K562 treated with DMSO at 1 percent for 24 hours (cell line): Measurements from ENCODE around the gene LCNL1. TPM values are rescaled to one million over a fixed set of nuclear protein-coding genes. Genes with fewer than 3 reads are reported as not detected.

Experiments
- total RNA-seq: library from RNA; unstranded; fragments of 300-600 nt; gene quantifications from 2 replicates; pipeline ENCODE4 v1.2.3, GENCODE V29; 2022; ENCODE audit warnings: low read depth; ENCODE audit not compliant: insufficient read depth

Gene LCNL1
- total RNA-seq = not detected in 2 replicates

GRCh38 chr9:136982232-136983051, at the start of gene LCNL1:
Gene LCNL1, plus strand, starts transcription at chr9:136982993. Its CDS starts 594 bp downstream, at chr9:136983587.

GRCh38 chr9:136944519-136945332, 38.1 kb upstream of the LCNL1 start, which contains the start of the genes C8G and FBXW5:
Gene C8G, plus strand, starts transcription at chr9:136945243. Its CDS starts 78 bp downstream, at chr9:136945321.
Gene FBXW5, minus strand, starts transcription at chr9:136944738. Its CDS starts 655 bp downstream, at chr9:136944083.

DNA sequence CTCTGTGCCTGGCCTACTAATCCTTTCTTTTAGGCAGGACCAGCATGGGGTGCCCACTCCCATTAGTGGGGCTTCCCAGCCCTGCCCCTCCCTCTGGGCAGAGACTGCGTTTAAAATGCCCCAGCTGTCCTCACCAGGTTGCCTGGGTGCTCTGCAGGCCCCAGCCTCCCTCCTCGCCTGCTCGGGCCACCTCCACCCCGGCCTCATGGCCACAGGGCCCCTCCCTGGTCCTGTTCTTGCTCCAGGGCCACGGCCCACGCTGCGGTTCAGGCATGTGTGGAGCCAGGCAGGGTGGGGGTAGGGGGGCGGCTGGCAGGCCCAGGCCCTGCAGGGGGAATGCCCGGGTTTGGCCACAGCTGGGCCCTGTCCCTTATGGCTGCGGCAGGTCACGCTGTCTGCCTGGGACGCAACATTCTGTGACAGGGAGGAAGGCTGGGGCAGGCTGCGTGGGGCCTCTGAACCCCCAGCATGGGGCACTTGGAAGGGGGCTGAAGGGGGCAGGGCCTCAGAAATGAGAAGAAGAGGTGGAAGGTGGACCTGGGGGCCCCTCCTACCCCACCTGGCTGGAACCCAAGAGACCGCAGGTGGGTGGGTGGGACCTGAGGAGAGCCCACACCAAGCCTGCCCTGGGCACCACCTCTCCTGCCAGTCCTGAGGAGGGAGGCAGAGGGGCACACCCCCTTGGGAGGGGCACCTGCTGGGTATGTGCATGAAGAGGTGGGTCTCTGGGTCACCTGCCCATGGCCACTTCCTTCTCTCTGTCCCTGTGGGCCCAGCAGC, 31.1 kb upstream of the LCNL1 start, which contains the start of gene LCN12:
LCN12 (plus strand) TSS at position 733 of the 780 bp plus-strand sequence. CDS start 55 bp downstream, outside the sequence.

DNA sequence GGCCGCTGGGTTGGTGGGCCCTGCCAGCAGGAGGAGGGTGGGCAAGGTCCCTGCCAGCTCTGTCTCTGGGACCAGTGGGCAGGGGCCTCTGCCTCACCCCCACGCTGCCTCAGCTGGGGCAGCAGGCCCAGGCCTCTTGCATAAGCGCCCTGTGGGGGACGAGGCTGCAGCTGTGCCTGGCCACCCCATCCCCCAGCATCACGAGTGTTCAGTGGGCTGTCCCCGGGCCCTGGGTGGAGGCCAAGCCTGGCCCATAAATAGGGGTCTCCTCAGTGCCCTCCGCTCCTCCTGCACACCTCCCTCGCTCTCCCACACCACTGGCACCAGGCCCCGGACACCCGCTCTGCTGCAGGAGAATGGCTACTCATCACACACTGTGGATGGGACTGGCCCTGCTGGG, 5.6 kb upstream of the LCNL1 start, which contains the start of gene PTGDS:
PTGDS (plus strand) TSS at position 282 of the 400 bp plus-strand sequence; CDS start at position 357, 75 bp downstream.

GRCh38 chr9:136991993-136992818, 9.4 kb downstream of the LCNL1 start, which contains the start of gene PAXX:
Gene PAXX, plus strand, starts transcription at chr9:136992422. Its CDS starts 22 bp downstream, at chr9:136992444.

DNA sequence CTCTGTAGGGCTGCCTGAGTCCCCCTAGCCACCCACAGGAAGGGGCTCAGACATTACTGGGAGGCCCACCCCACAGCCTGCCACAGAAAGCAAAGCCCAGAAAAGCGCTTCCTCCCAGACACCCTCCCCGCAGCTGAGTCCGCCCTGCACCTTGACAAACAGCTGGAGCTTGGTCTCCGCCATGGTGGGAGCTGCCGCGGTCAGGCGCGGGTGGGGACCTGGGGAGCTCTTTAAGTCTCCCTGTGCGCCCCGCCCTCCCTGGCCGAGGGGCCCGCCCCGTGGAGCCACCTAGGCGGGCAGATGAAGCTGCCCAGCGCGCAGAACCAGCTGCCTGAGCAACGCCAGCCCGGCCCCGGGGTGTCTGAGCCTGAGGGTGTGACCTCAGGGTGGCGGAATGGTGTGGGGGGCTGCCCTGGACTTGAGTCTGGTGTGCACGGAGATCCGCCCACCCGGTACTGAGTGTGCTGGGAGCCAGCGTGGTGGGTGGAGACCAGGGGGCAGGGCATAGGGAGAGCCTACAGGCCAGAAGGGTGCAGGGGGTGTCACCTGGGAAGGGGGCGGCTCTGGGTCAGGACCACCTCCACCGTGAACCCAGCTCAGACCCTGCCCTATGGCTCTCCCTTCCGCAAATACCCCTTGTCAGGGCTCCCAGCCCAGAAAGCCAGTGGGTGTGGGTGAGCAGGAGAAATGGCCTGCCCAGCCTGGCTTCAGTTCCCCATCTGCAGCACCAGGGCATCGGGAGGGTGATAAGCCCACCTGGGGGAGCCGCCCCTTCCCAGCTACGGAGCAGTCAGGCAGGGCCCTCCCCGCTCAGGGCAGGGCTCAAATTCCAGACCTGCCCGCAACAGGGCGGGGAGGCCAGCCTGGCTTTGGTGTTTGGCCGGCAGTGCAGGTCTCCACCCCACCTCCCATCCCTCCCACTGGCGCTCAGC, 13.8 kb downstream of the LCNL1 start, which contains the start of gene CLIC3:
CLIC3 (minus strand) TSS at position 208 of the 932 bp plus-strand sequence; CDS start at position 183, 25 bp downstream.

DNA sequence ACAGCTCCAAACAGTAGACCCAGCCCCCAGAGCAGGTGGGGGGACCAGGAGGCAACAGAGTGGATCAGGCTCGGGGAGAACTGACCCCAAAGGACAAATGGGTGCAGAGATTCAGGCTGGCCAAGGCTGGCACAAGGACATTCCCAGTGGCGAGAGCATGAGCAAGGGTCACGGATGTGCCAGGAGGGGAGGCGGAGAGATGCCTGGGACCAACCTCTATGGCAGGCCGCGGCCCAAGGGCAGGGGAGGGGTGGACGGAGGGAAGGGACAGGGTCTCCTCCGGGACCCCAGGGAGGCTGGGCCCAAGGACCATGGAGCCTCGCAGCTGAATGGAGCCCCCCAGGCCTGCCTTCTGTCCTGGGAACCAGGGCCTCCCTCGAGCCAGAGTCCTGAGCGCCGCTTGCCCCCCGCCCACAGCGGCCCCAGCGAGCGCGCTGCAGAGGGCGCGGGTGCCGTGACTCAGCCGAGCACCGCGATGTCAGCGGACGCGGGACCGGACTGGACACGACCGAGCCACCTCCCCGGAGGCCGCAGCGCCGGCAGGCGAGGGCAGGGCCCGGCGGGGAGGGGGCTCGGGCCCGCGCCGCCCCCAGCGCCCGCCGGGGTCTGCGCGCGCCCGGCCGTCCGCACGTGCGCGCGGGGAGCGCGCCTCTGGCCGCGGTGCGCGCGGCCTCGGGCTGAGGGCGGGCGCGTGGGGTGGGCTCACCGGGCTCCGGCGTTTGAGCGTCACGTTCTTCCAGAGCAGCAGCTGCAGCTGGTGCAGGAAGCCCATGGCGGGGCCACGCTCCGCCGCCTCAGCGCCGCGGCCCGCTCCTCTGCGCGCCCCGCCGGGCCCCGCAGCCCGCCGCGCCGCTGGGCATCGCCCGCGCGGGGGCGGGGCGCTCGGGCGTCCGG, 44.8 kb downstream of the LCNL1 start, which contains the start of gene ABCA2:
ABCA2 (minus strand) TSS at position 869 of the 894 bp plus-strand sequence; CDS start at position 772, 97 bp downstream.

DNA sequence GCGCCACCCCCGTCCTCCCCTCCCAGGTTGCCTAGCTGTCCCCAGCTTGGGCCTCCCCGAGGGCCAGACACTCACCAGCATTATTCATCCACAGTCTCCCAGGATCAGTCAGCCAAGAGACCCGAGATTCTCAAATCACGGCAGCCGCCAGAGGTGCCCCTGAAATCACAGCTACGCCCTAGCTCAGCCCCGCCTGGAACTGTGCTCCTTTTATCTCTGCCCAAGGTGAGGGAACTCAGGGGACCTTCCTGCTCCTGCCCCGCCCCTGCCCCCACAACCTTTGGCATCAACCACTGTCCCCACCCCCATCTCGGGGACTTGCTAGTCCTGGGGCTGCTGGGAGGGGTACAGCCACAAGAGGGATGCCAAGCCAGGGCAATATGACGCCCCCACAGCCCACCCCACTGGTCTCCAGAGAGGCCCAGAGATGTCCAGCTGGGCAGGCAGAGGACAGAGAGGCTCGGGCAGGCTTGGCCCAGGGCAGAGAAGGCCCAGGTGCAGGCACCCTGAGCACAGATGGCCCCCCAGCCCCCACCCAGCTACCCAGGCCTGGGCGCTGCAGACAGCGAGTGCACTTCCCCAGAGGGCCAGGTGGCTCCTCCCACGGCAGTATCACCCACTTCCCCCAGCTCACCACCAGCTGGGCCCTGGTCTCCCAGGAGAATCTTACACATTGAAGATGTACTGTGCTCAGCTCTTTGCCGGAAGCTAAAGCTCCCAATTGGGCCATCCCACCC, 49.3 kb downstream of the LCNL1 start, which contains the start of gene FUT7:
FUT7 (minus strand) TSS at position 185 of the 737 bp plus-strand sequence; CDS start at position 88, 97 bp downstream.

Other genes starting within 250 kb of the LCNL1 start
- gene LCN10, start 240.1 kb upstream of the LCNL1 start, total RNA-seq = 0.50 TPM in 1 of 2 replicates, not detected in the other
- gene LCN6, start 234.5 kb upstream of the LCNL1 start, total RNA-seq = not detected in 2 replicates
- gene LCN8, start 224.8 kb upstream of the LCNL1 start, total RNA-seq = not detected in 2 replicates
- gene LCN15, start 218.5 kb upstream of the LCNL1 start, total RNA-seq = not detected in 2 replicates
- gene TMEM141, start 191.6 kb upstream of the LCNL1 start, total RNA-seq = 80.0 and 85.0 TPM in 2 replicates
- gene CCDC183, start 186.7 kb upstream of the LCNL1 start, total RNA-seq = 1.8 and 3.5 TPM in 2 replicates
- 160 and 181 TPM in 2 replicates for gene RABL6, start 175.0 kb upstream of the LCNL1 start, total RNA-seq
- gene AJM1, start 140.5 kb upstream of the LCNL1 start, total RNA-seq = 12.3 and 15.9 TPM in 2 replicates
- 163 and 193 TPM in 2 replicates for gene PHPT1, start 133.6 kb upstream of the LCNL1 start, total RNA-seq
- 1.9 and 3.1 TPM in 2 replicates for gene MAMDC4, start 130.6 kb upstream of the LCNL1 start, total RNA-seq
- gene EDF1, start 116.7 kb upstream of the LCNL1 start, total RNA-seq = 668 and 686 TPM in 2 replicates
- 32.9 and 35.8 TPM in 2 replicates for gene TRAF2, start 96.5 kb upstream of the LCNL1 start, total RNA-seq
- gene FBXW5, start 38.3 kb upstream of the LCNL1 start, total RNA-seq = 150 and 189 TPM in 2 replicates
- gene C8G, start 37.8 kb upstream of the LCNL1 start, total RNA-seq = 1.1 TPM in 1 of 2 replicates, not detected in the other
- gene LCN12, start 30.7 kb upstream of the LCNL1 start, total RNA-seq = not detected in 2 replicates
- 5.6 and 7.3 TPM in 2 replicates for gene PTGDS, start 5.5 kb upstream of the LCNL1 start, total RNA-seq
- 82.2 and 86.6 TPM in 2 replicates for gene PAXX, start 9.4 kb downstream of the LCNL1 start, total RNA-seq
- gene CLIC3, start 13.6 kb downstream of the LCNL1 start, total RNA-seq = 0.64 and 1.7 TPM in 2 replicates
- 11.0 and 24.1 TPM in 2 replicates for gene ABCA2, start 45.2 kb downstream of the LCNL1 start, total RNA-seq
- gene FUT7, start 49.1 kb downstream of the LCNL1 start, total RNA-seq = not detected in 2 replicates
- gene NPDC1, start 63.2 kb downstream of the LCNL1 start, total RNA-seq = 0.66 and 1.1 TPM in 2 replicates
- gene ENTPD2, start 71.1 kb downstream of the LCNL1 start, total RNA-seq = 0.21 TPM in 1 of 2 replicates, not detected in the other
- 36.1 and 38.7 TPM in 2 replicates for gene SAPCD2, start 87.6 kb downstream of the LCNL1 start, total RNA-seq
- gene UAP1L1, start 94.5 kb downstream of the LCNL1 start, total RNA-seq = 9.0 and 9.6 TPM in 2 replicates
- 52.5 and 56.8 TPM in 2 replicates for gene MAN1B1, start 104.0 kb downstream of the LCNL1 start, total RNA-seq
- 187 and 232 TPM in 2 replicates for gene DPP7, start 131.7 kb downstream of the LCNL1 start, total RNA-seq
- 0.12 and 0.78 TPM in 2 replicates for gene GRIN1, start 156.2 kb downstream of the LCNL1 start, total RNA-seq
- gene LRRC26, start 187.1 kb downstream of the LCNL1 start, total RNA-seq = not detected in 2 replicates
- gene TMEM210, start 189.1 kb downstream of the LCNL1 start, total RNA-seq = not detected in 2 replicates
- 57.0 and 62.9 TPM in 2 replicates for gene ANAPC2, start 205.6 kb downstream of the LCNL1 start, total RNA-seq
- gene SSNA1, start 205.7 kb downstream of the LCNL1 start, total RNA-seq = 231 and 245 TPM in 2 replicates
- 33.3 and 34.3 TPM in 2 replicates for gene TPRN, start 217.7 kb downstream of the LCNL1 start, total RNA-seq
- 70.6 and 73.1 TPM in 2 replicates for gene TMEM203, start 222.7 kb downstream of the LCNL1 start, total RNA-seq
- 28.7 and 33.4 TPM in 2 replicates for gene NDOR1, start 222.7 kb downstream of the LCNL1 start, total RNA-seq
- gene RNF208, start 239.2 kb downstream of the LCNL1 start, total RNA-seq = 6.9 and 7.0 TPM in 2 replicates
- 1.6 and 1.7 TPM in 2 replicates for gene CYSRT1, start 242.2 kb downstream of the LCNL1 start, total RNA-seq
- not detected in 2 replicates for gene RNF224, start 244.5 kb downstream of the LCNL1 start, total RNA-seq
- gene SLC34A3, start 247.9 kb downstream of the LCNL1 start, total RNA-seq = not detected in 2 replicates